ENCODE results near the gene RUBCNL. TPM values are rescaled to one million over a fixed set of nuclear protein-coding genes. Genes with fewer than 3 reads are reported as not detected.

The RUBCNL gene
- total RNA-seq, 1 experiment from 2014 or later: 1.4 TPM

GRCh38 chr13:46404733-46405100, 17.7 kb upstream of the RUBCNL start:
- Histone ChIP-seq H3K79me2 (ENCODE audit: insufficient read depth, low read length) (no peaks in the 10 kb centered on the region), H3K9me3 (ENCODE audit: control insufficient read depth, low read depth, low read length) (peaks cover 8% of the 10 kb centered on the region), H3K27ac (ENCODE audit: insufficient read length, low read depth, low read length) (no peak overlapping the region), H2BK12ac (ENCODE audit: insufficient read length, low read depth, low read length) (no peak overlapping the region), H2AFZ (ENCODE audit: low read length) (no peak overlapping the region), H2BK5ac (ENCODE audit: insufficient read length, low read length) (no peak overlapping the region), H4K20me1 (ENCODE audit: control insufficient read depth, insufficient read depth, insufficient read length) (no peaks in the 10 kb centered on the region), H3K18ac (ENCODE audit: insufficient read length, low read depth, low read length) (no peak overlapping the region), H3K27me3 (ENCODE audit: insufficient read depth, low read length) (no peaks in the 10 kb centered on the region), H4K91ac (ENCODE audit: insufficient read length, low read depth, low read length) (no peak overlapping the region), H3K4me1 (ENCODE audit: insufficient read depth, low read length) (no peaks in the 10 kb centered on the region; the same call in 1 of the 2 replicates), H3T11ph (ENCODE audit: low read length) (no peak overlapping the region), H3K56ac (ENCODE audit: insufficient read length, low read depth, low read length) (no peak overlapping the region), H3K23me2 (ENCODE audit: insufficient read length, low read depth, low read length, poor library complexity, severe bottlenecking) (no peaks in the 10 kb centered on the region), H3K79me1 (ENCODE audit: insufficient read depth, low read depth, low read length, poor library complexity, severe bottlenecking) (no peaks in the 10 kb centered on the region), H2BK15ac (ENCODE audit: low read depth, low read length) (no peak overlapping the region), H2BK120ac (ENCODE audit: low read depth, low read length, poor library complexity, severe bottlenecking) (no peak overlapping the region), H3K4ac (ENCODE audit: low read depth, low read length) (no peak overlapping the region), H3K14ac (ENCODE audit: insufficient read depth, low read length) (no peak overlapping the region), H3K4me2 (ENCODE audit: insufficient read depth, insufficient read length, low read length) (no peak overlapping the region), H3K9ac (ENCODE audit: extremely low read depth, insufficient read length, low read length) (no peak overlapping the region), H3K23ac (ENCODE audit: insufficient read length, low read depth, low read length) (no peak overlapping the region), H4K5ac (ENCODE audit: insufficient read length, low read depth, low read length) (no peak overlapping the region), H4K8ac (replicated peaks; ENCODE audit: insufficient read length, low read depth, low read length) (no peak overlapping the region), H2AK5ac (ENCODE audit: insufficient read length, low read length) (no peak overlapping the region), H2BK20ac (ENCODE audit: low read depth, low read length, poor library complexity, severe bottlenecking) (no peak overlapping the region)
- H3K27ac Mint-ChIP-seq: no peak overlapping the region
- DNase-seq: no peak
- peaks cover 0 to 10% (median 8%) of the 10 kb centered on the region in 3 experiments; a peak in 5 of 7 replicates for H3K36me3 Mint-ChIP-seq (ENCODE audit: insufficient read depth in 1 of 3, low read depth in 3 of 3)
- H3K27me3 Mint-ChIP-seq (ENCODE audit: low read depth): no peaks in the 10 kb centered on the region
- no peak for TF ChIP-seq CTCF (conservative IDR thresholded peaks at IDR 0.05)
- H3K9me3 Mint-ChIP-seq: peaks cover 10% of the 10 kb centered on the region in 2 experiments
- WGBS (ENCODE audit: extremely low coverage, insufficient read length, low lambda C conversion rate): no CpG with 5 or more reads among the region's 1 CpG
- no peak overlapping the region for H3K4me3 Mint-ChIP-seq
- H3K4me1 Mint-ChIP-seq: peaks cover 0 to 2% of the 10 kb centered on the region in 2 experiments; a peak in 2 of 4 replicates
